Medulla oblongata (tissue), 1 donor: Measurements from ENCODE around the gene IGF2R.
A peak's percentile ranks its signal among the peaks of the same experiment; 100 is the strongest.
"Not testable (repeated sequence)": the region's sequence is repeated elsewhere in the genome, so short reads cannot be mapped to it uniquely, and the experiment has no call there.

Source experiments
- DNase-seq: peaks from one replicate; pipeline ENCODE4 v3.0.0-alpha.2; 2015; ENCODE audit errors: extremely low spot score

Gene IGF2R

GRCh38 chr6:160138839-160139419, 170.0 kb downstream of the IGF2R start:
- DNase-seq: no peak

GRCh38 chr6:160139420-160139851, 170.6 kb downstream of the IGF2R start:
- no peak for DNase-seq

GRCh38 chr6:160140493-160140892, 171.6 kb downstream of the IGF2R start:
- DNase-seq: not testable (repeated sequence)

DNA sequence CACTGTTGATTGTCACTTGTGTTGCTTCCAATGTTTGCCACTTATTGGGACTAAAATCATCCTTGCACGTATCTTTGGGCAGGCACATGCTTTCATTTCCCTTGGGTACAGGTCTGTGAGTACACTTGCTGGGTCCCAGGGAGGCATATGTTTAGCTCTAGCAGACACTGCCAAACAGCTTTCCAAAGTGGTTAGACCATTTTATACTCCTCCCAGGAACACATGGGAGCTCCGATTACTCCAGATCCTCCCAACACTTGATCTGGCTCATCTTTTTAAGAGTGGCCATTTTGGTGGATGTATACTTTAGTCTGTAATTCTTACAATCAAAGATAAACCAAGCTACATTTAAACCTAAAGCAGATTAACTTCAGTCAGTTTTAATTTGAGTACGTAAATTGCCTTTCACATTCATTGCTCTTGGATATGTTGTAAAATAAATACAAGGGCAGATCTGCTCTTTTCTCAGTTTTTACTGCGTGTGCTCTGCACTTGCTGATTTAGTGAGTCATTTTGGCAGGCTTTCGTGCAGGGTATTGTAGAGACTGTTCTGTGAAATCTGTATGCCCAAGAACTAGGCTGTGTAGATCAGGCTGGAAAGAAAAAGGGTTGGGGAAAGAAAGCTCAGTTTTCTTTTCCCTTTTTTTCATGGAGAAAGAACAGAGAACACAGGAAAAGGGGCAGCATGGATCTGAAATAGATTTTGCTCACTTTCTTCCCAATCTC, 172.3 kb downstream of the IGF2R start:
- peak; percentile 35 for DNase-seq

GRCh38 chr6:160142115-160142715, 173.3 kb downstream of the IGF2R start:
- DNase-seq: no peak

DNA sequence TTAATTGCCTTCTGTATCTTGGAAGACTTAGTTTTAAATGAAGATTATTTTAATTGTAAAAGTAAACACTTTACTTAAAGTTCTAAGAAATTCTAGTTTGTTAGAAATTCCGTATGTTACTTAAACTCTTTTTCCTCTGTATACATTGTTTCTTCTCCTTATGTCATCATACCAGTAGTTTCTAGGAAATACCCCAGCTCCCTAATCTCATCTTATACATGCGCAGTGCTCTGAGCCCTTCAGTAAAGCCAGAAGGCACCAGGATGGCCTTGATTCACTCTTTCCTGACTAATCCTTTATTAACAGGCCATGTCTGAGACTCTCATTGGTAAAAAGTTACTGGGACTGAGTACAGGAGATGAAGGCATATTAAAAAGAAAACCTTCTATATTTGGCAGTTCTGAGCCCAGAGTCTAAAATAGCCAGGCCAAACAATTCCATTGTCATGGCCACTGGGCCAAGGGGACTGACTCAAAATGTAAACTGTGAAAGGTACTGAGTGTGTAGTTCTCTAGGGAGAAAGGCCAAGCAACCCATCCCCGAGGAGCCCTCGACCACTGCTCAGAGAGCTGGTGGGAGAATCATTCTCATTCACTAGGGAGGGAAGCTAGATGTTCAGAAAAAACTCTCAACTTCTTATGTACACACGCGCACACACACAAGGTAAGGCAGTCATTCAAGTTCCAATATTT, 177.7 kb downstream of the IGF2R start:
- no peak for DNase-seq

DNA sequence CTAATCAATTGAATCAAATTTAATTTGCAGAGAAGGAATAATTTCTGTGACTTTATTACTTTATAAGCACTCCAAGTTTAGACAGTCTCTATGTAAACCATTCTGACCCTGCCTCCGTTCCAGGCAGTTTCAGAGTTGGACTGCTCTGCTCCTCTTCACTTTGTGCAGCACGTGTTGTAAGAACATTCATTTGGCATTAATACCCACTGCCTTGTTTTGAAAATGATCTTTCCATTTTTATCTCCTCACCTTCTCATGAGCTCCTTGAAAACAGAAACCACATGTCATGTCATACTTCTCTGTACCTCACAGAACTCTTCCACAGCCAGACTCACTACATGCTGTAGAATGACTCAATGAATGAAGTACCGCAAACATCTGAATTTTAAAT, 178.3 kb downstream of the IGF2R start:
- no peak for DNase-seq

- no peak for DNase-seq
Measured at GRCh38 chr6:160154471-160154870, 185.6 kb downstream of the IGF2R start.

DNA sequence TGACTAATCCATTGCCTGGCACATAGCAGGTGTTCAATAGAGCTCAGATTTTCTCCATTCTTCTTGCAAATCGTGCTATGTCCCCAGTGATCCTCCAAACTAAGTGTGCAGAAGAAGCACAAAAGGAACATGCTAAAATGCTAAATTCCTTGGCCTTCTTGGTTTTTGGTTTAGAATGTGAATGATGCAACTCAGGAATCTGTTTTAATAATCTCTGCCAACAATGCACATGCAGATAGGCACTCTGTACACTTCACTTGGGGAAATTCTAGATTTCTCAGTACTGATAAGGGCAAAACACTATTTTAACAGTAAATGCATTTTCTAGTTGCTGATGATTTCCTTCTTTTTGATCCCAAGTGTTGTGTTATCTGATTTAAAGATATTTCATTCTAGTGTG, 188.0 kb downstream of the IGF2R start:
- DNase-seq: no peak

GRCh38 chr6:160160450-160160849, 191.6 kb downstream of the IGF2R start:
- DNase-seq: no peak
